Sigmoid colon (tissue), 4 donors: ENCODE measurements around the gene NCBP2L.

Experiments used
- CTCF ChIP-seq, 4 experiments: fragments of 450-650 bp in 3 of 4; fragments of 200-600 bp in 1 of 4; IDR thresholded peaks; one replicate each; pipeline ENCODE4 v1.5.1; 2016 to 2019; ENCODE audit warnings: antibody characterized with exemption in 4 of 4, mild to moderate bottlenecking in 3 of 4, moderate library complexity in 2 of 4
- EP300 ChIP-seq, 4 donors: sonication (generic); formaldehyde crosslinking; IDR thresholded peaks; one replicate each; pipeline ENCODE4 v1.6.1; 2017; ENCODE audit warnings: antibody characterized with exemption in 4 of 4
- POLR2A ChIP-seq, 2 donors: fragments of 450-650 bp; IDR thresholded peaks; one replicate each; pipeline ENCODE4 v1.6.1; 2016; ENCODE audit warnings: antibody characterized with exemption in 2 of 2, mild to moderate bottlenecking in 2 of 2, moderate library complexity in 2 of 2
- POLR2AphosphoS5 ChIP-seq, 4 donors: sonication (generic); formaldehyde crosslinking; IDR thresholded peaks; one replicate each; pipeline ENCODE4 v1.6.1; 2017; ENCODE audit warnings: antibody characterized with exemption in 4 of 4

DNA sequence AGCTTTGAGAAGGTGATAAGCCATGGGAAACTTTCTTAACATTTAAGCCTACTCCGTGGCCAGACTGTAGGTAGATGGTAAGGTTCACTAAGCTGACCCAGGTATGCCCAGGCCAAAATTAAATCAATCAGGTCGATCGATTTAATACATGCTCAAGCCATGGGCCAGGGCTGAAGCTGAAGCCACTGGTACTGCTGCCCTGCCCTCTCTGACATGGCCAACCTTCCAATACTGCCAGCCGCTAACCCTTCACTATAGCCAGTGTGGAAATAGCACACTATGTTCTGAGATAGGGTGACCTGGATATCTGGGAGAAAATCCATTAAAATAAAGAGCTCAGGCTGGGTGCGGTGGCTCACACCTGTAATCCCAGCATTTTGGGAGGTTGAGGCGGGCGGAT, 33.5 kb upstream of the NCBP2L start:
- no peak for TF ChIP-seq CTCF (IDR thresholded peaks at IDR 0.05)
- TF ChIP-seq POLR2AphosphoS5 (IDR thresholded peaks at IDR 0.05) = no peak
- TF ChIP-seq POLR2A (IDR thresholded peaks at IDR 0.05) = no peak
- no peak for TF ChIP-seq EP300 (IDR thresholded peaks at IDR 0.05)
